ENCODE data around the gene GLRA2. TPM values are rescaled to one million over a fixed set of nuclear protein-coding genes. Genes with fewer than 3 reads are reported as not detected.
A peak's percentile ranks its signal among the peaks of the same experiment; 100 is the strongest.

Gene GLRA2
- not detected in 3 replicates for total RNA-seq
- long read RNA-seq, result 0 reads

DNA sequence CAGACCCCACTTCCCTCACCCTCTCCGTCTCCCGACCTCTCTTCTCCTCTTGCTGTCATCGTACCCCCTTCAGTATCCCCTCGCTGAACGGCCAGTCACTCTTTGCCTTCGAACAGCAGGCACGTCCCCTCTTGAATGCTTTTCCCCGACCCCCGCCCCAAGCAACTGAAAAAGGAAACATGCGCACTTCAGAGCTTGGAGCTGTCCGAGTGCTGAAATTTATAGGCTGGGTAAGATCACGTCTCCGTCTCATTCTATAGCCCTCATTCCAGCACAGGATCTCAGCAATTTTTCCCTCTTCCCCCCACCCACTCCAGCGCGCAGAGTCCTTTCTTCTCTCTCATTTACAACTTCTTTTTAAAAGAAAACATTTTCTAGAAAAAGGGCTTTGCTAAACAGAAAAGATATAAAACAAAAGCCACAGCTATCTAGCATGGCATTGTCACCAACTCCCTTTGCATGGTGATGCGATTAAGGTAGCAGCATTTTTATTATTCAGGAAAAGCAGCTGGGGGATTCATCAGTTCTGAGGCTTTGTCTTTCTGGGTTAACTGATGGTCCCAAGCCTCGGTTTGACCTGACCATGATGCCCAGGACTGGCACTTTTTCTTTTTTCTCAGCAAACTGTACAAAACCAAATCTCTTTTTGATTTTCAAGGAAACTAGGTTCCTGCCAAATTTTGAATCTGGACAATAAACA lies at the start of gene GLRA2:
TSS of gene GLRA2 (plus strand) at position 247 of the 700 bp plus-strand sequence. CDS start 522 bp downstream, outside the sequence.
- Mint-ChIP-seq H3K4me1 (ENCODE audit: low read depth) (peaks cover 4% of the 10 kb centered on the region), H3K9me3 (ENCODE audit: low read depth) (peaks cover 9% of the 10 kb centered on the region), H3K27me3 (ENCODE audit: low read depth) (peaks cover 2% of the 10 kb centered on the region), H3K27ac (ENCODE audit: unreplicated experiment) (no peak within 1 kb of the TSS), H3K36me3 (ENCODE audit: low read depth) (no peaks in the 10 kb centered on the region), H3K4me3 (ENCODE audit: unreplicated experiment) (peak within 1 kb of the TSS; percentile 69)
- TF ChIP-seq, protein P1, sequence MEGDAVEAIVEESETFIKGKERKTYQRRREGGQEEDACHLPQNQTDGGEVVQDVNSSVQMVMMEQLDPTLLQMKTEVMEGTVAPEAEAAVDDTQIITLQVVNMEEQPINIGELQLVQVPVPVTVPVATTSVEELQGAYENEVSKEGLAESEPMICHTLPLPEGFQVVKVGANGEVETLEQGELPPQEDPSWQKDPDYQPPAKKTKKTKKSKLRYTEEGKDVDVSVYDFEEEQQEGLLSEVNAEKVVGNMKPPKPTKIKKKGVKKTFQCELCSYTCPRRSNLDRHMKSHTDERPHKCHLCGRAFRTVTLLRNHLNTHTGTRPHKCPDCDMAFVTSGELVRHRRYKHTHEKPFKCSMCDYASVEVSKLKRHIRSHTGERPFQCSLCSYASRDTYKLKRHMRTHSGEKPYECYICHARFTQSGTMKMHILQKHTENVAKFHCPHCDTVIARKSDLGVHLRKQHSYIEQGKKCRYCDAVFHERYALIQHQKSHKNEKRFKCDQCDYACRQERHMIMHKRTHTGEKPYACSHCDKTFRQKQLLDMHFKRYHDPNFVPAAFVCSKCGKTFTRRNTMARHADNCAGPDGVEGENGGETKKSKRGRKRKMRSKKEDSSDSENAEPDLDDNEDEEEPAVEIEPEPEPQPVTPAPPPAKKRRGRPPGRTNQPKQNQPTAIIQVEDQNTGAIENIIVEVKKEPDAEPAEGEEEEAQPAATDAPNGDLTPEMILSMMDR (IDR thresholded peaks at IDR 0.05), result no peak
- no peak for DNase-seq (ENCODE audit: low spot score)

DNA sequence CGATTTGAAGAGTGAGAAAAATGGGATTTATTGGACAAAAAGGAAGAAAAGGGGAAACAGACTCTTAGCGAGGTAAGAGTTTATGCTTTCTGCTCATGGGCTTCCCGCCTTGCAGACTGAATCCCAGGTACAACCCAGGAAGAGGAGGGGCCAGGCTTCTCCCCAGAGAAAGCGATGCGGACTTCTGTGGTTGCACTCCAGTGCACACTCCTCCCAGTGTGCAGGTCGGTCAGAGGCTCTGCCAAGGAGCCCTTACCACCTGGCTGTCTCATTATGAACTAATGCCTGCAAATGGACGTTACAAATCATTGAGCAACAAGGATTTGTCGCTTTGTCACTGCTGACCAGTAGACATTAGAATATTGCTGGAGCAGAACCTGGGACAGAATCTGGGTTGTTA lies 39.9 kb upstream of the GLRA2 start:
- TF ChIP-seq, protein P1 (IDR thresholded peaks at IDR 0.05), result no peak
- no peaks in the 10 kb centered on the region for H3K36me3 Mint-ChIP-seq (ENCODE audit: low read depth)
- H3K27ac Mint-ChIP-seq (ENCODE audit: unreplicated experiment), result no peak overlapping the region
- no peak overlapping the region for H3K4me3 Mint-ChIP-seq (ENCODE audit: unreplicated experiment)
- H3K9me3 Mint-ChIP-seq (ENCODE audit: low read depth), result no peaks in the 10 kb centered on the region
- DNase-seq (ENCODE audit: low spot score), result no peak
- H3K4me1 Mint-ChIP-seq (ENCODE audit: low read depth), result no peaks in the 10 kb centered on the region
- no peaks in the 10 kb centered on the region for H3K27me3 Mint-ChIP-seq (ENCODE audit: low read depth)

DNA sequence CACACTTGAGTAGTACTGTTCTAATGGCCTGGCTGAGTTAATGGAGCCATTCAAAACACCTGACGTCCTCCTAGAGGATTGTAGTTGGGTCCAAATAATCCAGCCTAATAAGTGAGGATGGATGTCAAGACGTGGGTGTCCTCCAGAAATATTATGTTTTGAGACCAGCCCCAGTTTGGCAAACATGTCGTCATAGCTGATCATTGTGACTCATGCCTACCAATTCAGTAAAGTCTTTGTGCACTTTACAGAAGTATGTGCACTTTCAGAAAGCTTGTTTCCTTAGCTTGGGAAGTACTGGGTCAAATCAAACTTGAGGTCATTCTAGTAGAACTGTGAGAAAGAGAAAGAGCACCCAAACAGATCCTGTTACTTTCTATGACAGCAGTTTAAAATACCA lies 37.6 kb upstream of the GLRA2 start:
- Mint-ChIP-seq H3K4me1 (ENCODE audit: low read depth) (no peaks in the 10 kb centered on the region), H3K36me3 (ENCODE audit: low read depth) (no peaks in the 10 kb centered on the region), H3K27ac (ENCODE audit: unreplicated experiment) (no peak overlapping the region), H3K27me3 (ENCODE audit: low read depth) (no peaks in the 10 kb centered on the region), H3K9me3 (ENCODE audit: low read depth) (no peaks in the 10 kb centered on the region), H3K4me3 (ENCODE audit: unreplicated experiment) (no peak overlapping the region)
- TF ChIP-seq, protein P1 (IDR thresholded peaks at IDR 0.05), result no peak
- DNase-seq (ENCODE audit: low spot score), result no peak

DNA sequence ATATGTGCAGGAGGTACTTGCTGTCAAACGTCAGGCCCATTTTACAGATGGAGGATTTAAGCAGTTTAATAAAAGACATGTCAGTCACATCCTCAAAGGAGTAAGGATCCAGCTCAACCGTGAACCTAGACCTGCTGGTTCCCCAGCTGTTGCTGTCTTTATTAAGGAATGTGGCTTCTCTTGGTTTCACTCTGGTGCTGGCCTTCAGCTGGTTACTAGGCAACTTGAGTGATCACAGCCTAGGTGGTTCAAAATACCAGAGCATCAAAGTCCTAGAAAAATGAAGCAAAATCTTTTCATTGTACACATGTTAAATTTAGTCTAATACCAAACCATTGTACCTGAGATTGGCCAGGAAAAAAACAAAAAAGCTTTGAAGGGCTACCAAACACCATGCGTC lies 32.7 kb upstream of the GLRA2 start:
- TF ChIP-seq, protein P1 (IDR thresholded peaks at IDR 0.05), result no peak
- Mint-ChIP-seq H3K36me3 (ENCODE audit: low read depth) (no peaks in the 10 kb centered on the region), H3K27ac (ENCODE audit: unreplicated experiment) (no peak overlapping the region), H3K9me3 (ENCODE audit: low read depth) (peaks cover 6% of the 10 kb centered on the region), H3K27me3 (ENCODE audit: low read depth) (no peaks in the 10 kb centered on the region), H3K4me1 (ENCODE audit: low read depth) (no peaks in the 10 kb centered on the region), H3K4me3 (ENCODE audit: unreplicated experiment) (no peak overlapping the region)
- DNase-seq (ENCODE audit: low spot score), result no peak

DNA sequence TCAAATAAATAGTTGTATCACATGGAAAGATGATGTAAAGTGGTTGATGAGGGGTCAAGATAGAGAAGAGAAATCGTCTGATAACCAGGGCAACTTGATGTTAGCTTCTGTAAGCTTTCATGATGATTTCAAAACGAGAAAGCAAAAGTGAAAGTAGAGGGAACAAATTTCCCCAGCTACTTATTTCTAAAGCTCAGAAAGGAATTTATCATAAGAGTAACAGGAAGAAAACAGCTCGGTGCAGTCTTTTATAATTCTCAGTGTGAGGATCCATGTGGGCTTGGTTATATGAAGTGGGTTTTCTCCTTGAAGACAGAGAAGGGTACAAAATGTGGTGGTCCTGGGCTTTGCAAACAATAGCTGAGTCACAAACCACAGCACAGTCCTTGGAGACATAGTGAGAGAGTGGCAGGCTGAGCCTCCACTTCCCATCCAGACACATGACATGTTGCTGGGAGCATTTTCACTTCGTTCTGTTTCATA lies 32.1 kb upstream of the GLRA2 start:
- H3K4me3 Mint-ChIP-seq (ENCODE audit: unreplicated experiment), result peak overlapping the region; percentile 33
- no peaks in the 10 kb centered on the region for H3K36me3 Mint-ChIP-seq (ENCODE audit: low read depth)
- H3K27ac Mint-ChIP-seq (ENCODE audit: unreplicated experiment), result peak overlapping the region; percentile 10
- no peaks in the 10 kb centered on the region for H3K27me3 Mint-ChIP-seq (ENCODE audit: low read depth)
- TF ChIP-seq, protein P1 (IDR thresholded peaks at IDR 0.05), result no peak
- H3K9me3 Mint-ChIP-seq (ENCODE audit: low read depth), result peaks cover 8% of the 10 kb centered on the region
- no peaks in the 10 kb centered on the region for H3K4me1 Mint-ChIP-seq (ENCODE audit: low read depth)
- DNase-seq (ENCODE audit: low spot score), result no peak
